Thoracic aorta (tissue), 2 donors: ENCODE measurements around the gene ATP13A2. TPM values are rescaled to one million over a fixed set of nuclear protein-coding genes. Genes with fewer than 3 reads are reported as not detected.

Experiments used
- ATAC-seq: fragments of 150-250 bp; one replicate; pipeline ENCODE4 v1.8.0; 2017; ENCODE audit warnings: low read depth; ENCODE audit not compliant: insufficient number of reproducible peaks, low FRiP score
- DNase-seq: peaks from one replicate; pipeline ENCODE4 v3.0.0-alpha.2; 2020; ENCODE audit warnings: low spot score
- H3K27ac ChIP-seq, 2 donors: fragments of 200-600 bp; sonication (generic); 1 replicate in 1 of 2; 2 replicates in 1 of 2; pipeline ENCODE4 v1.5.1; 2016; ENCODE audit warnings: mild to moderate bottlenecking in 2 of 2, moderate library complexity in 2 of 2
- H3K27me3 ChIP-seq: fragments of 200-600 bp; sonication (generic); replicated peaks from 2 replicates; pipeline ENCODE4 v1.6.0; 2016; ENCODE audit warnings: mild to moderate bottlenecking; ENCODE audit not compliant: insufficient read depth
- H3K36me3 ChIP-seq: fragments of 200-600 bp; sonication (generic); one replicate; pipeline ENCODE4 v1.5.1; 2016
- H3K4me1 ChIP-seq, 2 donors: fragments of 200-600 bp; sonication (generic); 1 replicate in 1 of 2; 2 replicates in 1 of 2; pipeline versions ENCODE4 v1.5.1 to v1.6.0; 2016; ENCODE audit warnings: low read depth in 2 of 2, mild to moderate bottlenecking in 1 of 2; ENCODE audit not compliant: control insufficient read depth in 1 of 2
- H3K4me3 ChIP-seq: fragments of 200-600 bp; sonication (generic); 2 replicates; pipeline ENCODE4 v1.5.1; 2016; ENCODE audit warnings: mild to moderate bottlenecking
- H3K9me3 ChIP-seq: fragments of 200-600 bp; sonication (generic); 2 replicates; pipeline ENCODE4 v1.5.1; 2016
- CTCF ChIP-seq: fragments of 200-600 bp; sonication (generic); IDR thresholded peaks from one replicate; pipeline ENCODE4 v1.5.1; 2019; ENCODE audit warnings: antibody characterized with exemption
- total RNA-seq, 2 donors: library from RNA; depleted of rRNA; stranded (reverse); fragments of >200 nt; gene quantifications; one replicate each; pipeline versions ENCODE4 v1.1.0 to v1.2.3, GENCODE V29; 2016

Gene ATP13A2
- 10 to 100 TPM; 45.1 to 59.0 TPM for total RNA-seq

- Histone ChIP-seq H3K27me3 (no peaks in the 10 kb centered on the region), H3K4me1 (peaks cover 12 to 30% of the 10 kb centered on the region in 2 donors), H3K36me3 (no peaks in the 10 kb centered on the region), H3K27ac (no peak within 1 kb of the TSS), H3K4me3 (peak within 1 kb of the TSS; percentile 95), H3K9me3 (no peaks in the 10 kb centered on the region)
- TF ChIP-seq CTCF = no peak
- DNase-seq = peak; percentile 30
- ATAC-seq = peak; percentile 48
These were observed at the start of gene ATP13A2 for GRCh38 chr1:17011439-17012307. TSS of gene ATP13A2 (minus strand) at chr1:17011928. CDS start at chr1:17011738, 190 bp downstream.

- H3K9me3 ChIP-seq = peaks cover 8% of the 10 kb centered on the region
- no peak overlapping the region for H3K4me3 ChIP-seq
- no peaks in the 10 kb centered on the region for H3K27me3 ChIP-seq
- H3K36me3 ChIP-seq = no peaks in the 10 kb centered on the region
- no peaks in the 10 kb centered on the region for H3K4me1 ChIP-seq
- no peak for ATAC-seq
- no peak for TF ChIP-seq CTCF
- H3K27ac ChIP-seq = no peak overlapping the region
- DNase-seq = no peak
These were observed 49.8 kb upstream of the ATP13A2 start for GRCh38 chr1:17061486-17061885.

- H3K27ac ChIP-seq = no peak overlapping the region
- peaks cover 6% of the 10 kb centered on the region for H3K9me3 ChIP-seq
- H3K36me3 ChIP-seq = no peaks in the 10 kb centered on the region
- ATAC-seq = no peak
- no peaks in the 10 kb centered on the region for H3K4me1 ChIP-seq
- TF ChIP-seq CTCF = no peak
- H3K27me3 ChIP-seq = no peaks in the 10 kb centered on the region
- H3K4me3 ChIP-seq = no peak overlapping the region
- no peak for DNase-seq
These were observed 48.6 kb upstream of the ATP13A2 start for GRCh38 chr1:17060306-17060749.

GRCh38 chr1:17059391-17060305 is 47.9 kb upstream of the ATP13A2 start:
- peak; percentile 26 for TF ChIP-seq CTCF
- H3K27me3 ChIP-seq = no peaks in the 10 kb centered on the region
- no peaks in the 10 kb centered on the region for H3K4me1 ChIP-seq
- DNase-seq (no peak), ATAC-seq (no peak)
- H3K4me3 ChIP-seq = no peak overlapping the region
- H3K9me3 ChIP-seq = no peaks in the 10 kb centered on the region
- no peaks in the 10 kb centered on the region for H3K36me3 ChIP-seq
- H3K27ac ChIP-seq = no peak overlapping the region

- ATAC-seq = no peak
- DNase-seq = no peak
- H3K36me3 ChIP-seq = no peaks in the 10 kb centered on the region
These were observed 44.8 kb upstream of the ATP13A2 start for GRCh38 chr1:17056551-17056950.

More at GRCh38 chr1:17056551-17056950, 44.8 kb upstream of the ATP13A2 start:
- Histone ChIP-seq H3K4me1 (peaks cover 14 to 16% of the 10 kb centered on the region in 2 donors), H3K27ac (no peak overlapping the region), H3K9me3 (no peaks in the 10 kb centered on the region), H3K4me3 (no peak overlapping the region), H3K27me3 (no peaks in the 10 kb centered on the region)
- no peak for TF ChIP-seq CTCF
